ES-I3 (cell line): ENCODE measurements around the gene MBD2.

Source experiments
- H3K36me3 ChIP-seq: 2 replicates; pipeline ENCODE4 v1.6.1; 2013; ENCODE audit warnings: mild to moderate bottlenecking, low read length, control low read depth, moderate library complexity; ENCODE audit not compliant: insufficient read depth
- H3K4me1 ChIP-seq: 2 replicates; pipeline ENCODE4 v1.6.1; 2013; ENCODE audit warnings: mild to moderate bottlenecking, control low read depth, low read length; ENCODE audit not compliant: insufficient read depth
- H3K9ac ChIP-seq: 2 replicates; pipeline ENCODE4 v1.6.1; 2013; ENCODE audit warnings: low read depth, mild to moderate bottlenecking, low read length, moderate library complexity
- H3K9me3 ChIP-seq: 2 replicates; pipeline ENCODE4 v1.6.1; 2013; ENCODE audit warnings: mild to moderate bottlenecking, low read length, moderate library complexity; ENCODE audit not compliant: control insufficient read depth, insufficient read depth

MBD2 gene

DNA sequence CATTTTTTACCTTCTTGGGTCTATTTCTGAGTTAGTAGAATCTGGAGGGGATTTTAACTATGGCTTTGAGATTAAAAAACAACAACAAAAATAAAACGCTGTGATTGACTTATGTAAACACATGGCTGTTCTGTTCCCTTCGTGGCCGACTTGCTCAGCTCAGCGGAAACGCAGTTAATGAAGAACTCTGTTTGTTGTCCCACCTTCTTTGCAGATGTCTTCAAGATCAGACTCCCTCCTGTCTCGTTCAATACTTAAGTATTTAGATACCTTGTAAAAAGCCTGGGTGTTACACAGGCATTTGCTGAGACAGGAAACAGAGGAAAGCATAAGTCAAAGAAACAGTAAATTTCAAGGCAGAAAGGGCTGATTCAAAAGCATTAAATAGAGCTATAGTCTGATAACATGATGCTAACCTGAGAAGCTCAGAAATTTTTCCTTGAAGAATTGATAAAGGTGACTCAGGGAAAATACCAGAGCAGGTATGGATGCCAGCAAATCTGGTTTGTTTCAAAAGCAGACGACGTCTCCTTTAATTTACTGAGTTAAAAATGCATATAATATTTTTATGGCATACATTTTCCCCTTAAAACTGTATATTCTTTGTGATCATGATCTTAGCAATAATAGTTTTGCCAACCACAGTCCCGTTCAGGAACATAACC, 23.2 kb upstream of the MBD2 start:
- Histone ChIP-seq H3K4me1 (peaks cover 30% of the 10 kb centered on the region), H3K9me3 (no peaks in the 10 kb centered on the region; the same call in none of the 2 replicates), H3K36me3 (no peaks in the 10 kb centered on the region), H3K9ac (peak overlapping the region; percentile 25)

DNA sequence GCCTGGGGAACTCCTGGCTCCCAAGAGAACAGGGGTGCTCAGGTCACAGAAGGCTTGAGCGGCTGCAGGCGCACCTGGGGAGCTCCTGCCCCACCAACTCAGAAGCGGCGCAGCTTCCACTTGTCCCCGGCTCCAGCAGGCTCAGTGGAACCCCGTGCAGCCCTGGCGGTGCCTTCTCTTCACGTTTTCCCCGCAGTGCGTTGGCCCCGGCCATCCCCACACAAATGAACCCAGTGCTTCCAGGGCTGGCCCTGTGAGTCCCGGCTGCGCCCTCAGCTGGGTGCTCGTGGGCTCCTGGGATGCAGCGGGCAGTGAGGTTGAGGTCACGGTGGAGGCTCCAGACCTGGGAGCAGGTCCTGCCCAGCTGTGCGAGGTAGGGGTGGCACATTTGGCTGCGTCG, 17.9 kb upstream of the MBD2 start:
- H3K36me3 ChIP-seq = no peaks in the 10 kb centered on the region
- H3K9ac ChIP-seq = no peak overlapping the region
- H3K4me1 ChIP-seq = peaks cover 15% of the 10 kb centered on the region; the same call in 1 of the 2 replicates
- H3K9me3 ChIP-seq = no peaks in the 10 kb centered on the region; the same call in 1 of the 2 replicates

DNA sequence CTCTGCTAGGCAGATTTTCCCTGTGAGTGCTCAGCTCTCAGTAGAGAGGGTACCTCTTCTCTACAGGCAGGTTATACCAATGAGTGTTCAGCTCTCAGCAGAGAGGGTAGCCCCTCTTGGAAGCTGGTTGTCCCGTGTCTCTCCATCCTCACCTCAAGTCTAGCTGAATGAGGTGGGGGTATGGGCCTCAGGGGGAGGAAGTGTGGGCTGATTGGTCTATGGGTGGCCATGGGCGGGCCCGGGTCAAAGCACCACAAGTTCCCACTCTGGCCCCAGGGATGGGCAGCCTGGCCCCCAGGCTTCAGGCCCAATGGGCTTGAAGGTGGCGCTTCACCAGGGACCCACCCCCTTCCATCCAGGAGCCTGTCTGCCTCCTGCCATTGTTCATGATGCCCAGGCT, 17.0 kb upstream of the MBD2 start:
- H3K4me1 ChIP-seq = peaks cover 15% of the 10 kb centered on the region; the same call in 1 of the 2 replicates

DNA sequence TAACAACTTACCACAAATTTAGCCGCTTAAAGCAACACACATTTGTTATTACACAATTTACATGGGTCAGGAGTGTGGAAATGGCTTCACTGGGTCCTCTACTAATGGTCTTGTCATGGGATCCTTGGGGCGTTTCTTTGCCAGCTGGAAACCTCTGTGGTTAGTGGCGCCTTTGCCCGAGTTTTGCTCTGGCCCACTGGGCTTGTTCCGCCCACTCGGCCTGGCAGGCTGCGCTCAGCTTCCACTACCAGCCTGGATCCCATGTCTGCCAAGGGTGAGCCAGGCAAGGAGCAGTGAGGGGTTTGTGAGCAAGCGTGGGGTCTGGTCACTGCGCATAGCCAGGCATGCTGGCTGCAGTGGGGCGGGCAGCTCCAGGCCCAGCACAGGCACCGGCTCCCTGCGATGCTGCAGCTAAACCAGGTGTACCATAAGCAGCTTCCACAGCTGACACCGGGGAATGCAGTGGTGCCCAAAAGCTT, 16.2 kb upstream of the MBD2 start:
- Histone ChIP-seq H3K4me1 (peaks cover 8% of the 10 kb centered on the region; the same call in 1 of the 2 replicates), H3K9me3 (no peaks in the 10 kb centered on the region; the same call in 1 of the 2 replicates), H3K9ac (no peak overlapping the region), H3K36me3 (no peaks in the 10 kb centered on the region)

More for the DNA sequence above, 17.0 kb upstream of the MBD2 start:
- H3K36me3 ChIP-seq = no peaks in the 10 kb centered on the region
- H3K9me3 ChIP-seq = no peaks in the 10 kb centered on the region; the same call in 1 of the 2 replicates
- H3K9ac ChIP-seq = no peak overlapping the region

DNA sequence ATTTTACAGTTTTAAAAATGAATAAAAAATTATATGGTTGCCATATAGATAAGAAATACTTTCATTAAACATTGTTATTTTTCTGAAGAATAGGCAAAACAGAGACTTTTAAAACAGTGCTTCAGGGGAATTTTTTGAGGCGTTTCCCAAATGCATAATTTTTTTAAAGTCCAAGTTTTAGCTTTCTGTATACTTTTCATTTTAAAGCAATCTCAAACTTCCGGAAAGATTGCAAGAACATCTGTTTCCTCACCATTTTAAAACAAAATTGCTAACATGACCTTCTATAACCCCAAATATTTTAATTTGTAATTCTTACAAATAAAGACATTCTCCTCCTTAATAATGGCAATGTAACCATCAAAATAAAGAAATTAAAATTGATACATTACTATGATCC, 15.1 kb upstream of the MBD2 start:
- Histone ChIP-seq H3K36me3 (no peaks in the 10 kb centered on the region), H3K9ac (no peak overlapping the region), H3K4me1 (no peaks in the 10 kb centered on the region), H3K9me3 (no peaks in the 10 kb centered on the region; the same call in 1 of the 2 replicates)

DNA sequence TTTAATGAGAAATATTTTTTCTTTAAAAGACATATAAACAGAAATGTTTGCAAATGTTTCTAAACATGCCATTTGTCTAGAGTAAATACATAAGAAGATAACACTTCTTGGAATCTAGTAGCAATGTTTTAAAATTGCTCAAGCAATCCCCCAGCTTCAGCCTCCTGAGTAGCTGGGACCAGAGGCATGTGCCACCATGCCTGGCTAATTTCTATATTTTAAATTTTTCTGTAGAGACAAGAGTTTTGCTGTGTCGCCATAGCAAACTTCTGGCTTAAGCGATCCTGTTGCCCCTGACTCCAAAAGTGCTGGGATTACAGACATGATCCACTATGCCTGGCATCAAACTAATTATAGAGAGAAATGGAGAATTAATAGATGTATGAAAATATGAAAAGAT, 14.6 kb upstream of the MBD2 start:
- Histone ChIP-seq H3K9ac (no peak overlapping the region), H3K36me3 (no peaks in the 10 kb centered on the region), H3K4me1 (no peaks in the 10 kb centered on the region), H3K9me3 (no peaks in the 10 kb centered on the region; the same call in 1 of the 2 replicates)

DNA sequence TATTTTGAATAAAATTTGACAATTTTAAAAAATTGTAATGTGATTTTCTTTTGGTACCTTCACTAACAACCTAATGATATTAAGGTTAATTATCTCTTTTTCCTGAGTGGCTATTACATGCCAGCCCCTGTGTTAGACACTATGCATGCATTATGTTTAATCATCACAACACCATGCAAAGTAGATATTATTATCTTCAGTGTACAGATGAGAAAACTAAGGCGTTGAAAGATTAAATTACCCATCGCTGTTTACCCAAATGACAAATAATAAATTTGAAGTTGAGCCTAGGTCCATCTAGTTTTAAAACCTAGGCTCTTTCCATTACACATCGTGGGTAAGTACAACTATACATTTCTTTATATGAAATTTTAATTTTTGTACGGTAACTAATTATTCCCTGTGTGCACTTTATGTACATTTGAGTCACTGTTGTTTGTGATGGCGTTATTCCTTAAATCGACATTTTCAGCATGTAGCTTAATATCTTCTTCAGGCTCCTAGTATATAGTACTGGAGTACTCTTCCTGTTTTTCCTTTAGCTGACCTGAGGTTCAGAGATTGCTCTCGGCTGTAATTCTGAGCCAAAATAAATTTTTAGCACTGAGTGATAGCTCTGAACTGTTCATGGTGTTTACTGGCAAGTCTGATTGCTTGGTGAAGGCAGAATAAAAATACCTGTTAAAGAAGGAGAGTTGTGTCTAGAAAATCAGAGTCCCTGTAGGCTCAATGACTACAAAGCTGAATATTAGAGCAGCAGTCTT, 13.9 kb upstream of the MBD2 start:
- Histone ChIP-seq H3K9ac (no peak overlapping the region), H3K9me3 (no peaks in the 10 kb centered on the region), H3K36me3 (no peaks in the 10 kb centered on the region), H3K4me1 (no peaks in the 10 kb centered on the region)

DNA sequence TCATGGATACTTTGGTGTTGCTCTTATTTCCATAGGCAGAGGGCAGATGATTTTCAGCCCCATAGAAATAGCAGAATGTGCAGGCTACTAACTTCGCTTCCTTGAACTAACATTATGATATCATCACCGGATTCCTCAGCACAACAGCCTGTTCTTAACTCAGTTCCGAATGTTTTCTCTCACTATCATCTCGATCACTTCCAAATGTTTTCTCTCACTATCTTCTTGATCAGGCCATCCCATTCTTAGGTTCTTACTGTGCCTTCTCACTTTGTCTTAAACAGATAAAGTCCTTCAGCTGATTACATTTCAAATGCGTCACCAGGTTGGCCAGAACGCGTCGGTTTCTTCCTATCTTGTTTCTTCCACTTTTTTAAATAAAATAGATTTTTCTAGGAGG, 11.4 kb upstream of the MBD2 start:
- Histone ChIP-seq H3K9ac (no peak overlapping the region), H3K9me3 (no peaks in the 10 kb centered on the region)

DNA sequence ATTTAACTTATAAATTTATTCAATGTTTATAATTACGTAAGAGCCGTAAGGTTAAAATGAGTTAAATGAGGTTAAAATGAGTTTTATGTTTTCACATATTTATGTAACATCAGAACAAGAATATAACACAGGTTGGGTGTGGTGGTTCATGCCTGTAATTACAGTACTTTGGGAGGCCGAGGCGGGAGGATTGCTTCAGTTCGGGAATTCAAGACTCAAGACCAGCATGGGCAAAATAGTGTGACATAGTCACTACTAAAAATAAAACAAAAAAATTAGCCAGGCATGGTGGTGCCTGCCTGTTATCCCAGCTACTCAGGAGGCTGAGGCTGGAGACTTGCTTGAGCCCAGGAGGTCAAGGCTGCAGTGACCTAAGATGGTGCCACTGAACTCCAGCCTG, 9.3 kb upstream of the MBD2 start:
- H3K9me3 ChIP-seq = no peaks in the 10 kb centered on the region
- no peaks in the 10 kb centered on the region for H3K36me3 ChIP-seq
- H3K4me1 ChIP-seq = peaks cover 2% of the 10 kb centered on the region; the same call in 1 of the 2 replicates
- no peak overlapping the region for H3K9ac ChIP-seq

More for the DNA sequence above, 11.4 kb upstream of the MBD2 start:
- no peaks in the 10 kb centered on the region; the same call in 1 of the 2 replicates for H3K4me1 ChIP-seq
- H3K36me3 ChIP-seq = no peaks in the 10 kb centered on the region

DNA sequence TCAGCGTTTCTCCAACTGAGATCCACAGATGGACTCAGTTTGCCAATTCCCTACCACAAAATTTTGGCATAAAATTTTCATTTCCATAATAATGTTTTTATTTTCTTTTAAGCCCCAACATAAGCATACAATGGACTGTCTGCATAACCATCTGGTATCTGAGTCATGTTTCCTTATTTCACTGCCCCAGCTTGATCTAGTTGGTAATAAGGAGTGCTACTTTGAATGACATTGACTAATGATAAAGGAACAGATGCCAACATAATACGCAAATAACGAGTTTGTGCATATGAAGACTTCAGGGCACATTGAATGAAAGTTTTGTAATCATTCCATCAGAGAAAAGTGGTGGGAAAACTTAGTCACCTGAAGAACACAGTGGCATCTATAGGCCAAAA, 8.8 kb upstream of the MBD2 start:
- Histone ChIP-seq H3K4me1 (peaks cover 7% of the 10 kb centered on the region), H3K9me3 (no peaks in the 10 kb centered on the region), H3K9ac (no peak overlapping the region), H3K36me3 (no peaks in the 10 kb centered on the region)

DNA sequence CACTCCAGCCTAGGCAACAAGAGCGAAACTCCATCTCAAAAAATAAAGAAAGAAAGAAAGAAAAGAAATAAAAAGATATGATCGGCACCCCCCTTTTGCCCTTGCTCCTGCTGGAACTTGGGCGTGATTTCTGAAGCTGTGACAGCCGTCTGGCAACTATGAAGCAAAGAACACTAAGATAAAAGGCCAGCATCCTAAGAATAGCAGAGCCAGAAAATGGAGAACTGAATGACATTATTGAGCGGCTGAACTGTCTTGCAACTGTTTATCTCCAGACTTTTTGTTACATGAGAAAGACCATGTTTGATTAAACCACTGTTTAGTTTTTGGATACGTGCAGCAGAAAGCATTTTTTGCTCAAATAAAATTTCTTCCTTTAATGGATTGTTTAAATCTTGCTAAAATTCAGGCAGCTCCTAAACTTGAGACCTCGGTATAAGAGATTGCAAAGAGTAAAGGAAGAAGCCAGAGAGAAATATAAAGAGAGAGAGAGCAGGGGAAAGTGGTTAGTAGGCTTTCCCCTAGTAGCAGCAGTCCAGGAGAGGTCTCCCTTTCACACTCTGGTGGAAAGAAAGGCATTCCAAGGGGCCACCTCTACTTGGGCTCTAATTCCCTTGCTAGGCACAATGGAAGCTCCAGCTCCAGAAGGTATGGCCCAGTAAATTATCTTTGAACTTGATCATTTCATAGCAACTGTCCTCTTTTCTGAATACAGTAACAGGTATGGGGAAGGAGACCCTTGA, 8.2 kb upstream of the MBD2 start:
- Histone ChIP-seq H3K9ac (no peak overlapping the region), H3K36me3 (no peaks in the 10 kb centered on the region), H3K9me3 (no peaks in the 10 kb centered on the region), H3K4me1 (peaks cover 7% of the 10 kb centered on the region)

DNA sequence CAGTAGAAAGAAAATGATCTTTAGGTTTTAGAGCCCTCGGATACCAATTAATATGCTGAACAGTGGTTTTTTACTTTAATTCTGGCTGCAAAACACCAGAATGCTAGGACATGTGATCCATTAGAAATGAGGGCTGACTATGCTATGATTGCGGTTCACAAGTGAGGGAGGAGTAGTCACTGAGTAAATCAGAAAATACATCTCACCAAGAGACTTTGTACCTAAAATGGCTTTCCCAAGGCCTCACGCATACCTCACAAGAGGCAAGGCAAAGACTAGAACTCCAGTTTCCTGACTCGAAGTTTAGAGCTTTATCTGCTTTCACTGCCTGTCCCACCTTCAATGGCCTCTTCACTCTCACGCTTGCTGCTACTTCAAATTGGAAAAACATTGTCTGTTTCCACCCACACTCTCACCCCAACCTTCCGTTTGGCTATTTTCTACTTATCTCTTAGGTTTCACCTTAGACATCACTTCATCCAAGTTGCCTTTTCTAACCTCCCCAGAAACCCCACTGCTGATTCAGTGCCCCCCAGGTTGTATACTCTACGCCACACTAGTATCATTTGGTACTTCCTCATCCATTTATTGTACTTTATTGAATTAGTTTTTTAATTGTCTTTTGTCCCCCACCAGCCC, 5.1 kb upstream of the MBD2 start:
- no peak overlapping the region for H3K9ac ChIP-seq
- peaks cover 13% of the 10 kb centered on the region for H3K4me1 ChIP-seq
- no peaks in the 10 kb centered on the region for H3K9me3 ChIP-seq
- no peaks in the 10 kb centered on the region for H3K36me3 ChIP-seq

DNA sequence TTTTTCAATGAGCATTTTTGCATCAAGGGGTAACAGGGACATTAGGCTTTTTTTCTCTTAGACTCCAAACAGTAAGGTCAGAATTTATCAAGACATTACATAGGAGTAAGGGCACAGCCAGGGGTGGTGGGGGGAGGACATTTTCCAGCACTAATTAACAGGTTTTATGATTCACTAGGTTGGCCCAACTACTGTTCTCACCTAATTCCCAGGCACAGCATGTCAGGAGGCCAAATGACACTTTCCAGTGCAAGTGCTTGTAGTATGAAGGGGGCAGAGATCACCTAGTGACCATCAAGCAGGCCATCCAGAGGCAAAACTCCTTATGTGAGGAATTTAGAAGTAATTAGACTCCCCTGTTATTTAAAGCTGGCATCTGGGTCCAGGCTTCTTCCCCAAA, 3.9 kb upstream of the MBD2 start:
- Histone ChIP-seq H3K4me1 (peaks cover 13% of the 10 kb centered on the region), H3K9ac (no peak overlapping the region), H3K9me3 (no peaks in the 10 kb centered on the region), H3K36me3 (no peaks in the 10 kb centered on the region)
